Upper lobe of left lung (tissue), 4 donors: ENCODE measurements around the gene ZBTB39.

Source experiments
- CTCF ChIP-seq, 6 experiments: fragments of 450-650 bp in 4 of 6; fragments of 200-600 bp in 2 of 6; sonication (generic) in 2 of 6; IDR thresholded peaks; one replicate each; pipeline ENCODE4 v1.5.1; 2016 to 2019; ENCODE audit warnings: antibody characterized with exemption in 6 of 6
- EP300 ChIP-seq, 4 donors: sonication (generic); formaldehyde crosslinking; IDR thresholded peaks; one replicate each; pipeline ENCODE4 v1.5.1; 2017; ENCODE audit warnings: antibody characterized with exemption in 4 of 4, control low read depth in 2 of 4
- POLR2A ChIP-seq, 4 donors: fragments of 450-650 bp; IDR thresholded peaks; one replicate each; pipeline ENCODE4 v1.5.1; 2016 to 2017; ENCODE audit warnings: antibody characterized with exemption in 4 of 4, mild to moderate bottlenecking in 2 of 4
- POLR2AphosphoS5 ChIP-seq, 2 donors: sonication (generic); formaldehyde crosslinking; IDR thresholded peaks; one replicate each; pipeline ENCODE4 v1.5.1; 2017; ENCODE audit warnings: antibody characterized with exemption in 2 of 2

- TF ChIP-seq CTCF (IDR thresholded peaks at IDR 0.05): no peak
- no peak for TF ChIP-seq POLR2AphosphoS5 (IDR thresholded peaks at IDR 0.05)
- TF ChIP-seq EP300 (IDR thresholded peaks at IDR 0.05): no peak
- TF ChIP-seq POLR2A (IDR thresholded peaks at IDR 0.05): no peak
Observed at GRCh38 chr12:57010627-57011247, 4.4 kb upstream of the ZBTB39 start.
